ENCODE data around the gene PRKAR2A. TPM values are rescaled to one million over a fixed set of nuclear protein-coding genes. Genes with fewer than 3 reads are reported as not detected.

PRKAR2A gene
- total and polyA plus RNA-seq, 9 of the 15 experiments (the other 6 are each of a cell fraction or from before 2014, with no cell fraction given) = 15.9 to 84.5 (median 37.6) TPM

- TF ChIP-seq, protein P1, sequence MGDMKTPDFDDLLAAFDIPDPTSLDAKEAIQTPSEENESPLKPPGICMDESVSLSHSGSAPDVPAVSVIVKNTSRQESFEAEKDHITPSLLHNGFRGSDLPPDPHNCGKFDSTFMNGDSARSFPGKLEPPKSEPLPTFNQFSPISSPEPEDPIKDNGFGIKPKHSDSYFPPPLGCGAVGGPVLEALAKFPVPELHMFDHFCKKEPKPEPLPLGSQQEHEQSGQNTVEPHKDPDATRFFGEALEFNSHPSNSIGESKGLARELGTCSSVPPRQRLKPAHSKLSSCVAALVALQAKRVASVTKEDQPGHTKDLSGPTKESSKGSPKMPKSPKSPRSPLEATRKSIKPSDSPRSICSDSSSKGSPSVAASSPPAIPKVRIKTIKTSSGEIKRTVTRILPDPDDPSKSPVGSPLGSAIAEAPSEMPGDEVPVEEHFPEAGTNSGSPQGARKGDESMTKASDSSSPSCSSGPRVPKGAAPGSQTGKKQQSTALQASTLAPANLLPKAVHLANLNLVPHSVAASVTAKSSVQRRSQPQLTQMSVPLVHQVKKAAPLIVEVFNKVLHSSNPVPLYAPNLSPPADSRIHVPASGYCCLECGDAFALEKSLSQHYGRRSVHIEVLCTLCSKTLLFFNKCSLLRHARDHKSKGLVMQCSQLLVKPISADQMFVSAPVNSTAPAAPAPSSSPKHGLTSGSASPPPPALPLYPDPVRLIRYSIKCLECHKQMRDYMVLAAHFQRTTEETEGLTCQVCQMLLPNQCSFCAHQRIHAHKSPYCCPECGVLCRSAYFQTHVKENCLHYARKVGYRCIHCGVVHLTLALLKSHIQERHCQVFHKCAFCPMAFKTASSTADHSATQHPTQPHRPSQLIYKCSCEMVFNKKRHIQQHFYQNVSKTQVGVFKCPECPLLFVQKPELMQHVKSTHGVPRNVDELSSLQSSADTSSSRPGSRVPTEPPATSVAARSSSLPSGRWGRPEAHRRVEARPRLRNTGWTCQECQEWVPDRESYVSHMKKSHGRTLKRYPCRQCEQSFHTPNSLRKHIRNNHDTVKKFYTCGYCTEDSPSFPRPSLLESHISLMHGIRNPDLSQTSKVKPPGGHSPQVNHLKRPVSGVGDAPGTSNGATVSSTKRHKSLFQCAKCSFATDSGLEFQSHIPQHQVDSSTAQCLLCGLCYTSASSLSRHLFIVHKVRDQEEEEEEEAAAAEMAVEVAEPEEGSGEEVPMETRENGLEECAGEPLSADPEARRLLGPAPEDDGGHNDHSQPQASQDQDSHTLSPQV (IDR thresholded peaks at IDR 0.05) = no peak
- TF ChIP-seq, protein P2, sequence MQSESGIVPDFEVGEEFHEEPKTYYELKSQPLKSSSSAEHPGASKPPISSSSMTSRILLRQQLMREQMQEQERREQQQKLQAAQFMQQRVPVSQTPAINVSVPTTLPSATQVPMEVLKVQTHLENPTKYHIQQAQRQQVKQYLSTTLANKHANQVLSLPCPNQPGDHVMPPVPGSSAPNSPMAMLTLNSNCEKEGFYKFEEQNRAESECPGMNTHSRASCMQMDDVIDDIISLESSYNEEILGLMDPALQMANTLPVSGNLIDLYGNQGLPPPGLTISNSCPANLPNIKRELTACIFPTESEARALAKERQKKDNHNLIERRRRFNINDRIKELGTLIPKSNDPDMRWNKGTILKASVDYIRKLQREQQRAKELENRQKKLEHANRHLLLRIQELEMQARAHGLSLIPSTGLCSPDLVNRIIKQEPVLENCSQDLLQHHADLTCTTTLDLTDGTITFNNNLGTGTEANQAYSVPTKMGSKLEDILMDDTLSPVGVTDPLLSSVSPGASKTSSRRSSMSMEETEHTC (IDR thresholded peaks at IDR 0.05) = no peak
- TF ChIP-seq PRPF4 (IDR thresholded peaks at IDR 0.05; ENCODE audit: insufficient read depth, low read depth, low read length, poor library complexity, severe bottlenecking) = no peak
- no peak for TF ChIP-seq FOXA3 (CRISPR knock-in tag; conservative IDR thresholded peaks at IDR 0.05 in 1 of 2, IDR thresholded peaks at IDR 0.05 in 1 of 2)
- no peak for TF ChIP-seq FOXJ2 (tag; IDR thresholded peaks at IDR 0.05)
- TF ChIP-seq, protein P3, sequence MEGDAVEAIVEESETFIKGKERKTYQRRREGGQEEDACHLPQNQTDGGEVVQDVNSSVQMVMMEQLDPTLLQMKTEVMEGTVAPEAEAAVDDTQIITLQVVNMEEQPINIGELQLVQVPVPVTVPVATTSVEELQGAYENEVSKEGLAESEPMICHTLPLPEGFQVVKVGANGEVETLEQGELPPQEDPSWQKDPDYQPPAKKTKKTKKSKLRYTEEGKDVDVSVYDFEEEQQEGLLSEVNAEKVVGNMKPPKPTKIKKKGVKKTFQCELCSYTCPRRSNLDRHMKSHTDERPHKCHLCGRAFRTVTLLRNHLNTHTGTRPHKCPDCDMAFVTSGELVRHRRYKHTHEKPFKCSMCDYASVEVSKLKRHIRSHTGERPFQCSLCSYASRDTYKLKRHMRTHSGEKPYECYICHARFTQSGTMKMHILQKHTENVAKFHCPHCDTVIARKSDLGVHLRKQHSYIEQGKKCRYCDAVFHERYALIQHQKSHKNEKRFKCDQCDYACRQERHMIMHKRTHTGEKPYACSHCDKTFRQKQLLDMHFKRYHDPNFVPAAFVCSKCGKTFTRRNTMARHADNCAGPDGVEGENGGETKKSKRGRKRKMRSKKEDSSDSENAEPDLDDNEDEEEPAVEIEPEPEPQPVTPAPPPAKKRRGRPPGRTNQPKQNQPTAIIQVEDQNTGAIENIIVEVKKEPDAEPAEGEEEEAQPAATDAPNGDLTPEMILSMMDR (IDR thresholded peaks at IDR 0.05 in 2 of 3, conservative IDR thresholded peaks at IDR 0.05 in 1 of 3; ENCODE audit: insufficient read depth in 2 of 3, low read depth in 1 of 3, low read length in 3 of 3) = peak; percentile 18 to 55 (median 25); a peak in 3 of 6 replicates
- TF ChIP-seq YBX1 (IDR thresholded peaks at IDR 0.05) = no peak
- no peak for TF ChIP-seq ARNT (IDR thresholded peaks at IDR 0.05)
- TF ChIP-seq SIRT6 (IDR thresholded peaks at IDR 0.05; ENCODE audit: low read depth, low read length) = no peak
- TF ChIP-seq DACH1 (IDR thresholded peaks at IDR 0.05; ENCODE audit: partially characterized antibody) = no peak
- no peak for TF ChIP-seq ZNF75A (CRISPR knock-in tag; IDR thresholded peaks at IDR 0.05)
- TF ChIP-seq, protein P4, sequence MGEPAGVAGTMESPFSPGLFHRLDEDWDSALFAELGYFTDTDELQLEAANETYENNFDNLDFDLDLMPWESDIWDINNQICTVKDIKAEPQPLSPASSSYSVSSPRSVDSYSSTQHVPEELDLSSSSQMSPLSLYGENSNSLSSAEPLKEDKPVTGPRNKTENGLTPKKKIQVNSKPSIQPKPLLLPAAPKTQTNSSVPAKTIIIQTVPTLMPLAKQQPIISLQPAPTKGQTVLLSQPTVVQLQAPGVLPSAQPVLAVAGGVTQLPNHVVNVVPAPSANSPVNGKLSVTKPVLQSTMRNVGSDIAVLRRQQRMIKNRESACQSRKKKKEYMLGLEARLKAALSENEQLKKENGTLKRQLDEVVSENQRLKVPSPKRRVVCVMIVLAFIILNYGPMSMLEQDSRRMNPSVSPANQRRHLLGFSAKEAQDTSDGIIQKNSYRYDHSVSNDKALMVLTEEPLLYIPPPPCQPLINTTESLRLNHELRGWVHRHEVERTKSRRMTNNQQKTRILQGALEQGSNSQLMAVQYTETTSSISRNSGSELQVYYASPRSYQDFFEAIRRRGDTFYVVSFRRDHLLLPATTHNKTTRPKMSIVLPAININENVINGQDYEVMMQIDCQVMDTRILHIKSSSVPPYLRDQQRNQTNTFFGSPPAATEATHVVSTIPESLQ (CRISPR knock-in tag; IDR thresholded peaks at IDR 0.05) = no peak
- TF ChIP-seq RAD21 (CRISPR knock-in tag; conservative IDR thresholded peaks at IDR 0.05 in 1 of 2, IDR thresholded peaks at IDR 0.05 in 1 of 2) = peak; percentile 12 to 40; a peak in 2 of 4 replicates
- no peak for TF ChIP-seq CCNT2 (IDR thresholded peaks at IDR 0.05; ENCODE audit: borderline replicate concordance, extremely low read depth, insufficient read length, low read depth, low read length)
- TF ChIP-seq SFPQ (IDR thresholded peaks at IDR 0.05; ENCODE audit: low read depth, low read length) = no peak
These were observed 70.8 kb downstream of the PRKAR2A start (continued) for GRCh38 chr3:48776854-48777253.

Data from K562 (cell line).